Nephron progenitor cell (in vitro differentiated cells): Measurements from ENCODE around the gene PTGIR.
A peak's percentile ranks its signal among the peaks of the same experiment; 100 is the strongest.

ENCODE experiments used
- DNase-seq: peaks from one replicate; pipeline ENCODE4 v3.0.0; 2021
- H3K27ac Mint-ChIP-seq: 2 replicates; pipeline ENCODE4 v1.8.0; 2021; ENCODE audit warnings: mild to moderate bottlenecking, moderate library complexity, mixed read lengths
- H3K27me3 Mint-ChIP-seq: 2 replicates; pipeline ENCODE4 v1.8.0; 2021; ENCODE audit warnings: mild to moderate bottlenecking, low read depth, mixed read lengths; ENCODE audit not compliant: poor library complexity
- H3K36me3 Mint-ChIP-seq: 2 replicates; pipeline ENCODE4 v1.8.0; 2021; ENCODE audit warnings: low read depth, mixed read lengths
- H3K4me1 Mint-ChIP-seq: 2 replicates; pipeline ENCODE4 v1.8.0; 2021; ENCODE audit warnings: mixed read lengths
- H3K4me3 Mint-ChIP-seq: 2 replicates; pipeline ENCODE4 v1.8.0; 2021; ENCODE audit warnings: mild to moderate bottlenecking, moderate library complexity, mixed read lengths
- H3K9me3 Mint-ChIP-seq: 2 replicates; pipeline ENCODE4 v1.8.0; 2021; ENCODE audit warnings: mild to moderate bottlenecking, moderate library complexity, mixed read lengths
- CTCF ChIP-seq: fragments of 200-600 bp; sonication (generic); IDR thresholded peaks from 2 replicates; pipeline ENCODE4 v1.5.0; 2021; ENCODE audit warnings: antibody characterized with exemption

Gene PTGIR

DNA sequence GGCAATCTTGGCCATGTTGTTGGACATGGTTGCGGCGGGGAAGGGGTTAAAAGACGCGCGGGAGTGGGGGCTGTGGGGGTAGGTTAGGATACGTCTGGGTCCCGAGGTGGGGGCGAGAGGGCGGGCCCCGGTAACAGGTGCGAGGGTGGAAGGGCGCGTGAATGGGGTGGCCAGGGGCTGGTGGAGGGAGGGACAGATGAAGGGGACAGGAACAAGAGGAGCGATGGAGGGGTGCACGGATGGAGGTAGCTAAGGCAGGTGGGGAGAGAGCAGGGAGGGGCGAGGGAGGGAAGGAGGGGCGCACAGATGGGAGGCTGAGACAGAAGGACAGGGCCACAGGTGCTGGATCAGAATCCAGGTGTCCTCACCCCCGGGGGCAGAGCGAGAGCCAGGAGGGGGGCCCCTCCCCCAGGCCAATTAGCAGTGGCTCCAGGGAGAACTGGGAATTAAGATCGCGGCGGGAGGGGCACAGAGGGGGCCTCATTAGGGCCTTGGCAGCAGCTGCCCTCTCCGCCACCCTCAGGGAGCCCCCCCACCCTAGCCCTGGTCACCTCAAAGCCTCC lies 9.8 kb upstream of the PTGIR start:
- no peak for TF ChIP-seq CTCF
- no peak overlapping the region for H3K27ac Mint-ChIP-seq
- DNase-seq, result no peak
- peaks cover 9% of the 10 kb centered on the region for H3K27me3 Mint-ChIP-seq
- H3K4me3 Mint-ChIP-seq, result peak overlapping the region; percentile 74
- H3K36me3 Mint-ChIP-seq, result no peaks in the 10 kb centered on the region
- H3K9me3 Mint-ChIP-seq, result no peaks in the 10 kb centered on the region
- H3K4me1 Mint-ChIP-seq, result peaks cover 41% of the 10 kb centered on the region

DNA sequence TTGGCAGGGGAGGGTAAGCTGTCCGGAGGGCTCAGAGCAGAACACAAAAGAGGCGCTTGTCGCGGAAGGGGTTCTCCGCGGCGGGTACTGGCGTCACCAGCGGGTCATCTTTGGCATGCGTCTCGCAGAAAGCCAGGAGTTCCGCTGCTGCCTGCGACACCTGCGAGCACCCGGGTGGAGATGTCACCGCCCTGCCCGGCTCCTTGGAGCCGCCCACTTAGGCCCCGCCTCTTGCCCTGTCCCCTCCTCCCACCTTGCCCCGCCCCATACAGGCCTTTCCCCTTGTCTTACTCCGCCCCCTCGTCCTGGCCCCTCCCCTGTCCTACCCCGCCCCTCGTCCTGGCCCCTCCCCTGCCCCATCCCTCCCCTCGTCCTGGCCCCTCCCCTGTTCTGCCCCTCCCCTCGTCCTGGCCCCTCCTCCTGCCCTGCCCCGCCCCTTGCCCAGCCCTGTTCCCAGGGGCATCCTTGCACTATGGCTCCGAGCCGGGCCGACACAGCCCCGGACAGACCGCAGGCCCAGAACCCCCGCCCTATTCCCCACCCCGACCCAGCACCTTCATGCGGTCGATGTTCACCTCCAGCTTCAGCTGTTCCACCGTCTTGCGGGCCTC lies 9.3 kb upstream of the PTGIR start:
- H3K27ac Mint-ChIP-seq, result no peak overlapping the region

DNA sequence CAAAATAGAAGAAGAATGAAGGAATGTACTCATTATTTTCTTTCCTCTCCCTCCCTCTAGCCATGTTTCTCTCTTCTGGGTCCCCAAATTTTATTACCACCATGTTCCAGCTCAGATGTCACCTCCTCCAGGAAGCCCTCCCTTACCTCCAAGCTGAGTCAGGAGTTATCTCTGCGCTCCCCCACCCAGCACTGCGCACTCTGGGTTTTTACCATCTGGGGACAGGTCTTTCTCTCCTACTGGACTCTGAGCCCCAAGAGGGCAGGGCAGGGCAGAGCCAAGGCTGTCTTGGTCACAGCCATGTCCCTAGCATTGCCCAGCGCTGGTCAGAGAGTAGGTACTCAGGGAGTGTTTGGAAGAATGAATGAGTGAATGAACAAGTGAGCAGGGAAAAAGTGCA lies 8.2 kb upstream of the PTGIR start:
- DNase-seq, result no peak
- H3K36me3 Mint-ChIP-seq, result no peaks in the 10 kb centered on the region

More for the DNA sequence above, 9.3 kb upstream of the PTGIR start:
- no peaks in the 10 kb centered on the region for H3K9me3 Mint-ChIP-seq
- H3K27me3 Mint-ChIP-seq, result peaks cover 13% of the 10 kb centered on the region
- no peak for TF ChIP-seq CTCF
- peak overlapping the region; percentile 73 for H3K4me3 Mint-ChIP-seq
- no peaks in the 10 kb centered on the region for H3K36me3 Mint-ChIP-seq
- DNase-seq, result peak; percentile 96
- H3K4me1 Mint-ChIP-seq, result peaks cover 42% of the 10 kb centered on the region

GRCh38 chr19:46631481-46631880 lies 6.6 kb upstream of the PTGIR start:
- Mint-ChIP-seq H3K4me3 (peak overlapping the region; percentile 9), H3K36me3 (no peaks in the 10 kb centered on the region), H3K4me1 (peaks cover 42% of the 10 kb centered on the region), H3K27ac (peak overlapping the region; percentile 17), H3K9me3 (no peaks in the 10 kb centered on the region), H3K27me3 (peaks cover 18% of the 10 kb centered on the region)
- no peak for TF ChIP-seq CTCF
- no peak for DNase-seq

More for the DNA sequence above, 8.2 kb upstream of the PTGIR start:
- peaks cover 18% of the 10 kb centered on the region for H3K27me3 Mint-ChIP-seq
- no peaks in the 10 kb centered on the region for H3K9me3 Mint-ChIP-seq
- peak overlapping the region; percentile 73 for H3K4me3 Mint-ChIP-seq
- no peak for TF ChIP-seq CTCF
- no peak overlapping the region for H3K27ac Mint-ChIP-seq
- H3K4me1 Mint-ChIP-seq, result peaks cover 42% of the 10 kb centered on the region

DNA sequence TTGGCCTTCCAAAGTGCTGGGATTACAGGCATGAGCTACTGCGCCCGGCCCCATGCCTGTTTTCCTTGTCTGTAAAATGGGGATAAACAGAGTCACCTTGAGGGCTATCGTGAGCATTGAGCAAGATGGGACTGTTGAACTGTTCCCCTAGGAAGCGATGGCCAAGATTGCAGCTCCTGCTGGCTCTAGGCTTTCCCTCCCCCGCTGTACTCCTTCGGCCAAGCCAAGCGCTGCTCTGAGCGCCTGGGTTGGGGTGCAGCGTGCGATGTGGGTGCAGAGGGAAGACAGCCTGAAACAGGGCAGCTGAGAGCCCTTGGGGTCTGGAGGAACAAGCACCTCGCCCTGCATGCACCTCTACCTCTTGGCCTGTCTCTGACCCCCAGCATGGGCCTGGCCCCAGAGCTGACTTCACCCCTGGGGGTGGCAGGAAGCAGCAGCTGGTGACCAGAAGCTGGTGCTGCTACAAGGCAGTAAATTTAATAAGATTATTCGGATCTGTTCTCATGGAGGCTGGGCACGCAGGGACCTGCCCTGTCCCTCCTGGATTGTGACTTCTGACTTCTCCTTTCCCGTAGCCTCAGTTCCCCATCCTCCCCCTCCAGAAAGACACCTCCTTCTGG lies 5.8 kb upstream of the PTGIR start:
- H3K4me3 Mint-ChIP-seq, result no peak overlapping the region
- no peaks in the 10 kb centered on the region for H3K9me3 Mint-ChIP-seq
- no peak for DNase-seq
- H3K36me3 Mint-ChIP-seq, result no peaks in the 10 kb centered on the region
- H3K27me3 Mint-ChIP-seq, result peaks cover 18% of the 10 kb centered on the region
- TF ChIP-seq CTCF, result no peak
- H3K27ac Mint-ChIP-seq, result no peak overlapping the region
- peaks cover 42% of the 10 kb centered on the region for H3K4me1 Mint-ChIP-seq
